GM12878 (cell line): ENCODE data around the gene CHPF2. TPM values are rescaled to one million over a fixed set of nuclear protein-coding genes. Genes with fewer than 3 reads are reported as not detected.

ENCODE experiments used
- ATAC-seq: fragments of 200-7000 bp; cut with Tn5 transposase; 3 replicates; pipeline ENCODE4 v1.9.1; 2020; ENCODE audit warnings: mild to moderate bottlenecking, moderate library complexity
- BruUV-seq: library from RNA; stranded (reverse); fragments of 400-500 nt; replicated peaks from 2 replicates; lab custom pipeline; 2021; lab: Mats Ljungman, UMichigan
- CTCF ChIA-PET: fragments of 300-600 bp; sonication (Branson Sonifier 250); formaldehyde crosslinking; extraction: SDS; loops from one replicate; lab custom pipeline; 2021; ENCODE audit warnings: inconsistent platforms; lab: Yijun Ruan, JAX
- POLR2A ChIA-PET: fragments of 350-600 bp; formaldehyde crosslinking; extraction: SDS; loops from one replicate; lab custom pipeline; 2021; ENCODE audit warnings: inconsistent platforms; lab: Charles Lee
- RAD21 ChIA-PET: fragments of 300-600 bp; sonication (Branson Sonifier 250); formaldehyde crosslinking; loops from one replicate; lab custom pipeline; 2023; ENCODE audit warnings: antibody characterized with exemption; ENCODE audit not compliant: unreplicated experiment; lab: Charles Lee
- SMC1A ChIA-PET: fragments of 300-600 bp; sonication (Branson Sonifier 250); formaldehyde crosslinking; loops from one replicate; lab custom pipeline; 2023; ENCODE audit not compliant: unreplicated experiment, uncharacterized antibody; lab: Charles Lee
- DNase-seq: peaks from one replicate; pipeline ENCODE4 v3.0.0-alpha.2; 2011; ENCODE audit warnings: low read depth, low spot score
- FAIRE-seq: peaks from 3 replicates; lab custom pipeline; 2011; peaks lifted over from hg19 to GRCh38; lab: Jason Lieb, UNC
- H2AFZ ChIP-seq: 2 replicates; pipeline ENCODE4 v1.6.0; 2011; ENCODE audit warnings: low read depth, low read length, control low read depth; ENCODE audit not compliant: control insufficient read depth
- H3K27ac ChIP-seq: 2 replicates; pipeline ENCODE4 v1.5.1; 2011; ENCODE audit warnings: control low read depth; ENCODE audit not compliant: control insufficient read depth, insufficient read depth
- H3K27me3 ChIP-seq, 2 experiments: replicated peaks in 1 of 2; 2 replicates each; pipeline versions ENCODE4 v1.6.0 to v1.6.1; 2011; ENCODE audit warnings: low read length in 1 of 2; ENCODE audit not compliant: control insufficient read depth in 2 of 2, insufficient read depth in 2 of 2
- H3K36me3 ChIP-seq, 2 experiments: 2 replicates each; pipeline ENCODE4 v1.5.1; 2011; ENCODE audit warnings: low read length in 1 of 2; ENCODE audit not compliant: control insufficient read depth in 2 of 2, insufficient read depth in 2 of 2
- H3K4me1 ChIP-seq: 2 replicates; pipeline ENCODE4 v1.6.1; 2011; ENCODE audit warnings: mild to moderate bottlenecking, low read length, moderate library complexity, mixed read lengths; ENCODE audit not compliant: control insufficient read depth, insufficient read depth
- H3K4me2 ChIP-seq: 2 replicates; pipeline ENCODE4 v1.6.0; 2011; ENCODE audit warnings: control low read depth; ENCODE audit not compliant: control insufficient read depth, insufficient read depth
- H3K4me3 ChIP-seq: fragments of 200-600 bp; sonication (generic); 2 replicates; pipeline ENCODE4 v1.5.1; 2016
- H3K79me2 ChIP-seq: 2 replicates; pipeline ENCODE4 v1.6.0; 2011; ENCODE audit warnings: low read length; ENCODE audit not compliant: control insufficient read depth, insufficient read depth
- H3K9ac ChIP-seq: 2 replicates; pipeline ENCODE4 v1.8.0; 2011; ENCODE audit warnings: low read length, control low read depth, mixed read lengths; ENCODE audit not compliant: control insufficient read depth, insufficient read depth
- H3K9me3 ChIP-seq: replicated peaks from 3 replicates; pipeline ENCODE4 v1.5.1; 2011; ENCODE audit warnings: mild to moderate bottlenecking, low read length; ENCODE audit not compliant: control insufficient read depth, insufficient read depth
- H4K20me1 ChIP-seq: 2 replicates; pipeline ENCODE4 v1.6.0; 2011; ENCODE audit not compliant: control insufficient read depth, insufficient read depth
- ETV6 ChIP-seq, 2 experiments: fragments of 450-650 bp in 1 of 2; IDR thresholded peaks in 1 of 2; conservative IDR thresholded peaks in 1 of 2; 2 replicates each; pipeline ENCODE4 v1.6.1; 2014; ENCODE audit warnings: antibody characterized with exemption in 1 of 2, borderline replicate concordance in 1 of 2, low read depth in 1 of 2, mild to moderate bottlenecking in 1 of 2, moderate library complexity in 1 of 2
- EZH2 ChIP-seq: IDR thresholded peaks from 2 replicates; pipeline ENCODE4 v1.6.1; 2012; ENCODE audit warnings: low read depth, mild to moderate bottlenecking, control low read depth, inconsistent platforms, low read length, borderline replicate concordance; ENCODE audit not compliant: control insufficient read depth
- FOXM1 ChIP-seq: IDR thresholded peaks from 2 replicates; pipeline ENCODE4 v1.6.1; 2012; ENCODE audit warnings: low read depth, mild to moderate bottlenecking, inconsistent platforms, low read length, moderate library complexity
- HCFC1 ChIP-seq: fragments of 150-350 bp; IDR thresholded peaks from 2 replicates; pipeline ENCODE4 v1.6.1; 2014; ENCODE audit warnings: low read length
- JUND ChIP-seq: IDR thresholded peaks from 2 replicates; pipeline ENCODE4 v1.6.1; 2012; ENCODE audit warnings: low read depth, mild to moderate bottlenecking, low read length, improper control_type of control experiment, moderate library complexity
- KAT2A ChIP-seq: conservative IDR thresholded peaks from 2 replicates; pipeline ENCODE4 v1.6.1; 2011; ENCODE audit warnings: low read depth, low read length; ENCODE audit not compliant: control insufficient read depth
- KLF5 ChIP-seq: fragments of 450-650 bp; IDR thresholded peaks from 2 replicates; pipeline ENCODE4 v1.6.1; 2014; ENCODE audit warnings: mild to moderate bottlenecking; ENCODE audit not compliant: partially characterized antibody
- WGBS: methylation state at CpG from one replicate; pipeline ENCODE4 v1.1.6; 2016; ENCODE audit warnings: low lambda C conversion rate; ENCODE audit not compliant: insufficient replicate concordance, insufficient coverage; ENCODE audit errors: missing lambda C conversion rate; 5-methylcytosine and 5-hydroxymethylcytosine counted together
- in situ Hi-C: fragments of 300-500 bp; cut with MboI; formaldehyde crosslinking; loops from 9 replicates; pipeline ENCODE4 v1.14.3; 2018; ENCODE audit warnings: mixed read lengths
- intact Hi-C: fragments of 100-400 bp; cut with micrococcal nuclease; formaldehyde crosslinking; loops from one replicate; pipeline ENCODE4 v1.14.2; 2022; ENCODE audit not compliant: unreplicated experiment
- polyA plus RNA-seq, 11 experiments: library from polyadenylated mRNA; depleted of rRNA in 4 of 11; unstranded in 6 of 11; stranded (reverse) in 5 of 11; fragments of >200 nt; fragmentation: Nextera tagmentation in 4 of 11; fragmentation: Illumina TruSeq in 1 of 11; extraction: Ambion mirVana in 4 of 11; extraction: Trizol in 1 of 11; gene quantifications; 1 replicate in 1 of 11; 2 replicates in 10 of 11; pipeline versions ENCODE4 v1.2.1 to v1.2.3, GENCODE V29; 2011 to 2016; ENCODE audit warnings: inconsistent platforms in 2 of 11, missing spikeins in 2 of 11, low read depth in 1 of 11
- total RNA-seq, 4 experiments: library from RNA; depleted of rRNA in 3 of 4; stranded (reverse); fragments of >200 nt in 3 of 4; fragmentation: Illumina TruSeq in 1 of 4; extraction: Trizol in 1 of 4; gene quantifications; 2 replicates each; pipeline versions ENCODE4 v1.2.1 to v1.2.3, GENCODE V29; 2013 to 2021
- TF ChIP-seq, protein P1 (sequence below): fragments of 450-650 bp; IDR thresholded peaks from 2 replicates; pipeline ENCODE4 v1.6.1; 2014; ENCODE audit warnings: mild to moderate bottlenecking
- TF ChIP-seq, protein P2 (sequence below): fragments of 450-650 bp; IDR thresholded peaks from 2 replicates; pipeline ENCODE4 v1.6.1; 2018; ENCODE audit warnings: borderline replicate concordance, mild to moderate bottlenecking; ENCODE audit not compliant: partially characterized antibody
- TF ChIP-seq, protein P3 (sequence below), 3 experiments: IDR thresholded peaks in 2 of 3; conservative IDR thresholded peaks in 1 of 3; 2 replicates each; pipeline ENCODE4 v1.5.1; 2011; ENCODE audit warnings: low read depth in 3 of 3, low read length in 3 of 3, mild to moderate bottlenecking in 3 of 3, control low read depth in 2 of 3, moderate library complexity in 2 of 3, inconsistent platforms in 1 of 3, mixed read lengths in 1 of 3; ENCODE audit not compliant: control insufficient read depth in 2 of 3, insufficient read depth in 1 of 3; ENCODE audit errors: extremely low read depth in 1 of 3
- TF ChIP-seq, protein P4 (sequence below): fragments of 450-650 bp; IDR thresholded peaks from 2 replicates; pipeline ENCODE4 v1.6.1; 2017; ENCODE audit warnings: mild to moderate bottlenecking

Gene CHPF2
- total and polyA plus RNA-seq, 10 of the 15 experiments (the other 5 are each of a cell fraction or from before 2014, with no cell fraction given): 0.23 to 33.1 (median 11.5) TPM

DNA sequence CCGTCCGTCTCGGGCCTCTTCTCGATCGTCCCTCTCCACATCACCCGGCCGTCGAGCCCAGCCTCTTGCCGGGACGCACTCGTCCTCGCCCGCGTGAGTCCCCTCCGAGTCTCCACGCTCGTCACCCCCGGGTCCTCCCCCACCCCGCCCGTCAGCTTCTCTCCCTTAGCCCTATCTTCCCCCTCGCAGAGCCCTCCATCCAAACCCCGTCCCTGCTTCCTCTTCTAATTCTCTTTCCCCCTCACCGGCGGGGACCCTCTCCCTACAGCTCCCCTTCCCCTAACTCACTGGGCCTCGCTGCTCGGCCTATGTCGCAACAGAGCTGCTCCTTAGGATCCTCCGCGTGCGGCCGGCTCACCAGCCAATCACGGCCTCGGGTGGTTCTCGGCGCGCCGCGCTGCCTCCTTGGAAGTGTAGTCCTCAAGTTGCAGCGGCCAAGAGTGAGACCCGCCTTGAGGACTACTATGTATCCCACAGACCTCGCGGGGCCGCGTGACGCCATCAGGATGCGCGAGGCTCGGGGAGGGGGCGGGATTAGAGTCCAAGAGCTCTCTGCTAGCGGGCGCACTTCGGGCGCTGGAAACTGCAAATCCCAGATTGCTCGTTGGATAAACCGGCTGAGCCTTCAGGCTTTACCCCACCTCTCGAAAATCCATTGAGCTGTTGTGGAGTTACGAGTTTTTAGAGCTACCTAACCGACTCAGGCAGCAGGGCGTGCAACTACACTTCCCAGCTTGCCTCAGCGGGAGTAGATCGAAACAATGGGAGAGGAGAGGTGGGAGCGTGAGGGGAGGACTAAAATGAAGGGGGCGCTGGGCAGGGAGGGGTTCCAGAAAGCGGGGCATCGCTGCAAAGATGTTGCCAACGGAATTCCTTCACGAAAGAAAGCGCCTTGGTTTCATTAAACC is 5.2 kb upstream of the CHPF2 start, which contains the start of gene ABCF2:
Gene ABCF2, minus strand, starts transcription at position 331 of the 908 bp plus-strand sequence. CDS start 747 bp downstream, outside the sequence.
- H3K4me1 ChIP-seq: no peaks in the 10 kb centered on the region
- peaks cover 18% of the 10 kb centered on the region for H3K79me2 ChIP-seq
- intact Hi-C loops: loop anchor here (5.0 kb wide), 1 partner anchor 115 kb away; the partner anchor contains the start of gene NUB1
- no TSS peak for BruUV-seq
- peak; percentile 93 for FAIRE-seq
- H3K27ac ChIP-seq: peak within 1 kb of the TSS; percentile 22
- CTCF ChIA-PET: interaction anchor here (0.6 to 5.1 kb wide), 11 partner anchors 9 to 519 kb away, joined by 3 to 56 read pairs (median 6); partner anchors contain the start of gene ABCB8
- H3K4me3 ChIP-seq: peak within 1 kb of the TSS; percentile 89
- peak within 1 kb of the TSS; percentile 96 for H2AFZ ChIP-seq
- peak; percentile 100 for ATAC-seq
- peak within 1 kb of the TSS; percentile 62 for H3K9ac ChIP-seq
- peak; percentile 85 for DNase-seq
- no peaks in the 10 kb centered on the region for H3K9me3 ChIP-seq
- peak within 1 kb of the TSS; percentile 82 for H3K4me2 ChIP-seq
- RAD21 ChIA-PET: interaction anchor here (0.7 to 2.4 kb wide), 5 partner anchors 9 to 199 kb away, joined by 3 to 17 read pairs (median 4); partner anchors contain the start of gene ABCB8
- WGBS: under 1% methylated on average over 53 of the region's 68 CpGs
- H3K36me3 ChIP-seq: peaks cover 6 to 24% of the 10 kb centered on the region in 2 experiments
- in situ Hi-C loops: no loop called here
- H4K20me1 ChIP-seq: no peaks in the 10 kb centered on the region
- SMC1A ChIA-PET: interaction anchor here (0.8 to 2.6 kb wide), 3 partner anchors 17 to 406 kb away, joined by 3 to 24 read pairs (median 4); partner anchors contain the start of gene ABCB8
- POLR2A ChIA-PET: interaction anchor here (0.6 to 1.9 kb wide), 9 partner anchors 13 to 314 kb away, joined by 3 to 6 read pairs (median 4); partner anchors contain the start of genes RHEB and TMUB1
- H3K27me3 ChIP-seq: no peaks in the 10 kb centered on the region
- TF ChIP-seq KAT2A: no peak
- no peak for TF ChIP-seq EZH2
- TF ChIP-seq JUND: no peak
- TF ChIP-seq, protein P1, sequence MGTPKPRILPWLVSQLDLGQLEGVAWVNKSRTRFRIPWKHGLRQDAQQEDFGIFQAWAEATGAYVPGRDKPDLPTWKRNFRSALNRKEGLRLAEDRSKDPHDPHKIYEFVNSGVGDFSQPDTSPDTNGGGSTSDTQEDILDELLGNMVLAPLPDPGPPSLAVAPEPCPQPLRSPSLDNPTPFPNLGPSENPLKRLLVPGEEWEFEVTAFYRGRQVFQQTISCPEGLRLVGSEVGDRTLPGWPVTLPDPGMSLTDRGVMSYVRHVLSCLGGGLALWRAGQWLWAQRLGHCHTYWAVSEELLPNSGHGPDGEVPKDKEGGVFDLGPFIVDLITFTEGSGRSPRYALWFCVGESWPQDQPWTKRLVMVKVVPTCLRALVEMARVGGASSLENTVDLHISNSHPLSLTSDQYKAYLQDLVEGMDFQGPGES: peak; percentile 58; the same call in 1 of the 2 replicates
- TF ChIP-seq, protein P2, sequence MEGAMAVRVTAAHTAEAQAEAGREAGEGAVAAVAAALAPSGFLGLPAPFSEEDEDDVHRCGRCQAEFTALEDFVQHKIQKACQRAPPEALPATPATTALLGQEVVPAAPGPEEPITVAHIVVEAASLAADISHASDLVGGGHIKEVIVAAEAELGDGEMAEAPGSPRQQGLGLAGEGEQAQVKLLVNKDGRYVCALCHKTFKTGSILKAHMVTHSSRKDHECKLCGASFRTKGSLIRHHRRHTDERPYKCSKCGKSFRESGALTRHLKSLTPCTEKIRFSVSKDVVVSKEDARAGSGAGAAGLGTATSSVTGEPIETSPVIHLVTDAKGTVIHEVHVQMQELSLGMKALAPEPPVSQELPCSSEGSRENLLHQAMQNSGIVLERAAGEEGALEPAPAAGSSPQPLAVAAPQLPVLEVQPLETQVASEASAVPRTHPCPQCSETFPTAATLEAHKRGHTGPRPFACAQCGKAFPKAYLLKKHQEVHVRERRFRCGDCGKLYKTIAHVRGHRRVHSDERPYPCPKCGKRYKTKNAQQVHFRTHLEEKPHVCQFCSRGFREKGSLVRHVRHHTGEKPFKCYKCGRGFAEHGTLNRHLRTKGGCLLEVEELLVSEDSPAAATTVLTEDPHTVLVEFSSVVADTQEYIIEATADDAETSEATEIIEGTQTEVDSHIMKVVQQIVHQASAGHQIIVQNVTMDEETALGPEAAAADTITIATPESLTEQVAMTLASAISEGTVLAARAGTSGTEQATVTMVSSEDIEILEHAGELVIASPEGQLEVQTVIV: no peak
- no peak for TF ChIP-seq FOXM1
- peak; percentile 69 for TF ChIP-seq KLF5
- peak; percentile 97 for TF ChIP-seq HCFC1
- TF ChIP-seq, protein P3, sequence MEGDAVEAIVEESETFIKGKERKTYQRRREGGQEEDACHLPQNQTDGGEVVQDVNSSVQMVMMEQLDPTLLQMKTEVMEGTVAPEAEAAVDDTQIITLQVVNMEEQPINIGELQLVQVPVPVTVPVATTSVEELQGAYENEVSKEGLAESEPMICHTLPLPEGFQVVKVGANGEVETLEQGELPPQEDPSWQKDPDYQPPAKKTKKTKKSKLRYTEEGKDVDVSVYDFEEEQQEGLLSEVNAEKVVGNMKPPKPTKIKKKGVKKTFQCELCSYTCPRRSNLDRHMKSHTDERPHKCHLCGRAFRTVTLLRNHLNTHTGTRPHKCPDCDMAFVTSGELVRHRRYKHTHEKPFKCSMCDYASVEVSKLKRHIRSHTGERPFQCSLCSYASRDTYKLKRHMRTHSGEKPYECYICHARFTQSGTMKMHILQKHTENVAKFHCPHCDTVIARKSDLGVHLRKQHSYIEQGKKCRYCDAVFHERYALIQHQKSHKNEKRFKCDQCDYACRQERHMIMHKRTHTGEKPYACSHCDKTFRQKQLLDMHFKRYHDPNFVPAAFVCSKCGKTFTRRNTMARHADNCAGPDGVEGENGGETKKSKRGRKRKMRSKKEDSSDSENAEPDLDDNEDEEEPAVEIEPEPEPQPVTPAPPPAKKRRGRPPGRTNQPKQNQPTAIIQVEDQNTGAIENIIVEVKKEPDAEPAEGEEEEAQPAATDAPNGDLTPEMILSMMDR (IDR thresholded peaks at IDR 0.05 in 2 of 3, conservative IDR thresholded peaks at IDR 0.05 in 1 of 3; ENCODE audit: control insufficient read depth in 2 of 3, extremely low read depth in 1 of 3, insufficient read depth in 1 of 3, low read depth in 3 of 3, low read length in 3 of 3): no peak
- TF ChIP-seq ETV6 (conservative IDR thresholded peaks at IDR 0.05 in 1 of 2, IDR thresholded peaks at IDR 0.05 in 1 of 2; ENCODE audit: borderline replicate concordance in 1 of 2, low read depth in 1 of 2): no peak
- TF ChIP-seq, protein P4, sequence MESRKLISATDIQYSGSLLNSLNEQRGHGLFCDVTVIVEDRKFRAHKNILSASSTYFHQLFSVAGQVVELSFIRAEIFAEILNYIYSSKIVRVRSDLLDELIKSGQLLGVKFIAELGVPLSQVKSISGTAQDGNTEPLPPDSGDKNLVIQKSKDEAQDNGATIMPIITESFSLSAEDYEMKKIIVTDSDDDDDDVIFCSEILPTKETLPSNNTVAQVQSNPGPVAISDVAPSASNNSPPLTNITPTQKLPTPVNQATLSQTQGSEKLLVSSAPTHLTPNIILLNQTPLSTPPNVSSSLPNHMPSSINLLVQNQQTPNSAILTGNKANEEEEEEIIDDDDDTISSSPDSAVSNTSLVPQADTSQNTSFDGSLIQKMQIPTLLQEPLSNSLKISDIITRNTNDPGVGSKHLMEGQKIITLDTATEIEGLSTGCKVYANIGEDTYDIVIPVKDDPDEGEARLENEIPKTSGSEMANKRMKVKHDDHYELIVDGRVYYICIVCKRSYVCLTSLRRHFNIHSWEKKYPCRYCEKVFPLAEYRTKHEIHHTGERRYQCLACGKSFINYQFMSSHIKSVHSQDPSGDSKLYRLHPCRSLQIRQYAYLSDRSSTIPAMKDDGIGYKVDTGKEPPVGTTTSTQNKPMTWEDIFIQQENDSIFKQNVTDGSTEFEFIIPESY: no peak
